Measurements from ENCODE around the gene NSRP1. TPM values are rescaled to one million over a fixed set of nuclear protein-coding genes. Genes with fewer than 3 reads are reported as not detected.

NSRP1 gene
- total RNA-seq, 4 donors from 2014 or later = 7.4 to 23.8 (median 17.8) TPM

- intact Hi-C loops (cut with DNase I; ENCODE audit: low total_unique reads) = no loop called here
- no peak for TF ChIP-seq CTCF (IDR thresholded peaks at IDR 0.05)
- TF ChIP-seq POLR2A (IDR thresholded peaks at IDR 0.05) = no peak
- H3K4me3 ChIP-seq (ENCODE audit: low read depth, poor library complexity, severe bottlenecking) = no peak overlapping the region
- WGBS, 2 donors = 83 to 85% methylated on average over 9 of the region's 9 CpGs
- peak in 1 of 2 donors; percentile 53 for DNase-seq (ENCODE audit: low spot score in 2 of 2)
These were observed 91.0 kb downstream of the NSRP1 start for GRCh38 chr17:30207655-30208054.

- intact Hi-C loops (cut with DNase I; ENCODE audit: low total_unique reads) = no loop called here
- TF ChIP-seq POLR2A (IDR thresholded peaks at IDR 0.05) = no peak
- no peak for TF ChIP-seq CTCF (IDR thresholded peaks at IDR 0.05)
- DNase-seq (ENCODE audit: low spot score in 2 of 2) = no peak
- WGBS, 2 donors = 65 to 71% methylated on average over 3 of the region's 3 CpGs
- no peak overlapping the region for H3K4me3 ChIP-seq (ENCODE audit: low read depth, poor library complexity, severe bottlenecking)
These were observed 91.6 kb downstream of the NSRP1 start for GRCh38 chr17:30208214-30208613.

- intact Hi-C loops (cut with DNase I; ENCODE audit: low total_unique reads) = no loop called here
- TF ChIP-seq CTCF (IDR thresholded peaks at IDR 0.05) = no peak
- no peak for TF ChIP-seq POLR2A (IDR thresholded peaks at IDR 0.05)
- H3K4me3 ChIP-seq (ENCODE audit: low read depth, poor library complexity, severe bottlenecking) = no peak overlapping the region
- peak in 1 of 2 donors; percentile 26 for DNase-seq (ENCODE audit: low spot score in 2 of 2)
- WGBS, 2 donors = 92 to 93% methylated on average over 7 of the region's 7 CpGs
These were observed 93.3 kb downstream of the NSRP1 start for GRCh38 chr17:30209930-30210329.

GRCh38 chr17:30210366-30210765, 93.8 kb downstream of the NSRP1 start:
- WGBS, 2 donors = 83 to 88% methylated on average over 11 of the region's 11 CpGs
- peak in 1 of 2 donors; percentile 74 for DNase-seq (ENCODE audit: low spot score in 2 of 2)
- intact Hi-C loops (cut with DNase I; ENCODE audit: low total_unique reads) = no loop called here
- no peak overlapping the region for H3K4me3 ChIP-seq (ENCODE audit: low read depth, poor library complexity, severe bottlenecking)
- TF ChIP-seq POLR2A (IDR thresholded peaks at IDR 0.05) (no peak), CTCF (IDR thresholded peaks at IDR 0.05) (no peak)

DNA sequence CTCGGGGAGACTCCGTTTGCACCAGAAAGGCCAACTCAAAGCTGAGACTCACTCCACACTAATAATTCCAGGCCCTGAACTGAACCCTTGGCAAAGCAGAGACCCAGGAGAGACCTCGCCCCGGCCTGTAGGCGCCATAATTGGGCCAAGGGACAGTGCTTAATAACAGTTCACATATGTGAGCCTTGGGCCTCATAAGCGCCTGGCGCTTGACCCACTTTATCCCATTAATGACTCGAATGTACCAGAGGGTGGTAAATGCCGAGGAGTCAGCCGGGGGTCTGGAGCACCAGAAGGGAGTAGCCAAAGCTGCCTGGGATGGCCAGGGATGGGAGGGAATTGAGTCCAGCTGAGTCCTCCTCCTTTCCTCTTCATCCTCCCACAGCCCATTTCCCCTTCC, 94.3 kb downstream of the NSRP1 start:
- DNase-seq (ENCODE audit: low spot score in 2 of 2) = peak in 1 of 2 donors; percentile 59
- intact Hi-C loops (cut with DNase I; ENCODE audit: low total_unique reads) = no loop called here
- TF ChIP-seq POLR2A (IDR thresholded peaks at IDR 0.05) = no peak
- no peak for TF ChIP-seq CTCF (IDR thresholded peaks at IDR 0.05)
- WGBS, 2 donors = 87 to 92% methylated on average over 10 of the region's 10 CpGs
- H3K4me3 ChIP-seq (ENCODE audit: low read depth, poor library complexity, severe bottlenecking) = no peak overlapping the region

GRCh38 chr17:30211371-30211770, 94.8 kb downstream of the NSRP1 start:
- WGBS, 2 donors = 81 to 84% methylated on average over 6 of the region's 6 CpGs
- no peak overlapping the region for H3K4me3 ChIP-seq (ENCODE audit: low read depth, poor library complexity, severe bottlenecking)
- intact Hi-C loops (cut with DNase I; ENCODE audit: low total_unique reads) = no loop called here
- TF ChIP-seq POLR2A (IDR thresholded peaks at IDR 0.05) = no peak
- no peak for TF ChIP-seq CTCF (IDR thresholded peaks at IDR 0.05)
- DNase-seq (ENCODE audit: low spot score in 2 of 2) = peak in 1 of 2 donors; percentile 20
